Panc1 (cell line): ENCODE measurements around the gene CTDP1. TPM values are rescaled to one million over a fixed set of nuclear protein-coding genes. Genes with fewer than 3 reads are reported as not detected.

Experiments
- ATAC-seq: fragments of 200-7000 bp; cut with Tn5 transposase; 2 replicates; pipeline ENCODE4 v1.9.1; 2020; ENCODE audit warnings: mild to moderate bottlenecking, moderate library complexity
- BruUV-seq: library from RNA; stranded (reverse); fragments of 400-500 nt; replicated peaks from 2 replicates; lab custom pipeline; 2021; lab: Mats Ljungman, UMichigan
- CTCF ChIA-PET: fragments of 300-600 bp; sonication (Branson Sonifier 250); formaldehyde crosslinking; loops from one replicate; lab custom pipeline; 2022; ENCODE audit warnings: antibody characterized with exemption; lab: Charles Lee
- POLR2A ChIA-PET: fragments of 300-600 bp; sonication (Branson Sonifier 250); formaldehyde crosslinking; loops from one replicate; lab custom pipeline; 2022; ENCODE audit warnings: antibody characterized with exemption; lab: Charles Lee
- DNase-seq: peaks from one replicate; pipeline ENCODE4 v3.0.0-alpha.2; 2010; ENCODE audit warnings: low read depth, low spot score
- H3K27ac ChIP-seq: 2 replicates; pipeline ENCODE4 v1.5.1; 2011; ENCODE audit warnings: mild to moderate bottlenecking, low read length, inconsistent platforms
- H3K27me3 ChIP-seq: fragments of 200-500 bp; sonication (Bioruptor generic); 2 replicates; pipeline ENCODE4 v1.6.0; 2014; ENCODE audit warnings: low read length, inconsistent platforms; ENCODE audit not compliant: control insufficient read depth, insufficient read depth
- H3K36me3 ChIP-seq: fragments of 200-500 bp; sonication (Bioruptor generic); 2 replicates; pipeline ENCODE4 v1.5.1; 2014; ENCODE audit warnings: inconsistent platforms, mild to moderate bottlenecking, low read length, moderate library complexity; ENCODE audit not compliant: control insufficient read depth, insufficient read depth
- H3K4me1 ChIP-seq: 2 replicates; pipeline ENCODE4 v1.5.1; 2011; ENCODE audit warnings: inconsistent platforms, mild to moderate bottlenecking, low read length, moderate library complexity; ENCODE audit not compliant: control insufficient read depth, insufficient read depth
- H3K4me3 ChIP-seq, 2 experiments: 2 replicates each; pipeline ENCODE4 v1.5.1; 2011 to 2012; ENCODE audit warnings: low read depth in 2 of 2, low read length in 2 of 2, mild to moderate bottlenecking in 2 of 2, inconsistent platforms in 1 of 2, moderate library complexity in 1 of 2
- H3K9me3 ChIP-seq: fragments of 200-500 bp; sonication (Bioruptor generic); 2 replicates; pipeline ENCODE4 v1.5.1; 2014; ENCODE audit warnings: low read depth, mild to moderate bottlenecking, inconsistent platforms, low read length, moderate library complexity; ENCODE audit not compliant: control insufficient read depth, insufficient read depth
- CTCF ChIP-seq: fragments of 450-650 bp; IDR thresholded peaks from 2 replicates; pipeline ENCODE4 v1.5.1; 2017; ENCODE audit warnings: mild to moderate bottlenecking
- POLR2AphosphoS5 ChIP-seq: IDR thresholded peaks from 2 replicates; pipeline ENCODE4 v1.6.1; 2012; ENCODE audit warnings: mild to moderate bottlenecking, low read depth, low read length, moderate library complexity
- SIN3A ChIP-seq: IDR thresholded peaks from 2 replicates; pipeline ENCODE4 v1.6.1; 2012; ENCODE audit warnings: low read depth, mild to moderate bottlenecking, low read length, moderate library complexity, borderline replicate concordance; ENCODE audit not compliant: insufficient read depth
- TCF7L2 ChIP-seq: IDR thresholded peaks from 2 replicates; pipeline ENCODE4 v1.6.1; 2011; ENCODE audit warnings: mild to moderate bottlenecking, low read depth, low read length, inconsistent platforms
- in situ Hi-C: cut with HindIII; loops from 2 replicates; pipeline ENCODE4 v1.10.0; 2016; ENCODE audit warnings: low sequenced_read_pairs, low pct_unique_long_range_greater_than_20kb
- intact Hi-C: fragments of 100-400 bp; cut with micrococcal nuclease; formaldehyde crosslinking; loops from one replicate; pipeline ENCODE4 v1.10.0; 2022; ENCODE audit not compliant: unreplicated experiment
- total RNA-seq: library from RNA; stranded (reverse); gene quantifications from one replicate; pipeline ENCODE4 v1.2.1, GENCODE V29; 2021; ENCODE audit not compliant: unreplicated experiment
- TF ChIP-seq, protein P1 (sequence below), 2 experiments: IDR thresholded peaks; 2 replicates each; pipeline ENCODE4 v1.6.1; 2011 to 2012; ENCODE audit warnings: low read depth in 2 of 2, control low read depth in 1 of 2, low read length in 1 of 2, mild to moderate bottlenecking in 1 of 2, moderate library complexity in 1 of 2; ENCODE audit not compliant: insufficient read depth in 1 of 2

CTDP1 gene
- total RNA-seq, 1 experiment from 2014 or later = 52.8 TPM

DNA sequence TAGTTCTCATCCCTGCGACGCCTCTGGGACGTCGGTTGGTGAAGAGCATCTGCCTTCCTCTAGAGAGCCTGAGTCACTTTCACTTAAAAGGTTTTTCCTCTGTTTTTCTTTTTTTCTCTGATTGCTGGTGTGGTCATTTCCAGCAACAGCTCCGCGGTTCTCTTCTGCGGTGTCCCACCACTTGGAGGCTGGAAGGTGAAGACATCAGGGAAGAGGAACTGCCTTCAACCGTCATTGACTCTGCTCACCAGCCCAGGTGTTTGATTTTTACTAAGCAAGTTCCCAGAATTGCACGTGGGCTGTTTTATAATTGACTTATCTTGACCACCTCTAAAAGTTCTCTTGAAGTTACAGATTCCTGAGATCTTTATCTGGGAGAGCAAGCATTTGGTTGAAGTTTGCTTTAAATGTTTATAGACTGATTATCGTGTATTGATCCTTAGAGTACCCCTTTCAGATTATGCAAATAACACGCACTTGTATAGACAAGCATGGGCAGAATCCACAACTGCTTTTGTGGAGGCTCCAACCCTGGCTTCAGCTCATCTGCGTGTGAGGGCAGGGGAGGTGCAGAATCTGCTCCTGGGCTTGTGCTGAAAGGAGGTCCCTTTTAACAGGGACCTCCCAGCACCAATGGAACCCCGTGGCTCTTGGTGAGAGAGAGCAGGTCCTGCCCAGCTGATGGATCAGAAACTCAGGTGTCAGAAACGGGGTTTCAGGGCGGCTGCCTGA lies 3.5 kb downstream of the CTDP1 start:
- H3K27ac ChIP-seq = no peak overlapping the region
- no peaks in the 10 kb centered on the region for H3K27me3 ChIP-seq
- no peak for ATAC-seq
- CTCF ChIA-PET = no interaction called here
- POLR2A ChIA-PET = no interaction called here
- in situ Hi-C loops (no loop called here), intact Hi-C loops (no loop called here)
- H3K36me3 ChIP-seq = no peaks in the 10 kb centered on the region; the same call in 1 of the 2 replicates
- H3K9me3 ChIP-seq = no peaks in the 10 kb centered on the region
- BruUV-seq = no TSS peak
- TF ChIP-seq SIN3A (no peak), POLR2AphosphoS5 (no peak), TCF7L2 (no peak), CTCF (no peak)
- TF ChIP-seq, protein P1, sequence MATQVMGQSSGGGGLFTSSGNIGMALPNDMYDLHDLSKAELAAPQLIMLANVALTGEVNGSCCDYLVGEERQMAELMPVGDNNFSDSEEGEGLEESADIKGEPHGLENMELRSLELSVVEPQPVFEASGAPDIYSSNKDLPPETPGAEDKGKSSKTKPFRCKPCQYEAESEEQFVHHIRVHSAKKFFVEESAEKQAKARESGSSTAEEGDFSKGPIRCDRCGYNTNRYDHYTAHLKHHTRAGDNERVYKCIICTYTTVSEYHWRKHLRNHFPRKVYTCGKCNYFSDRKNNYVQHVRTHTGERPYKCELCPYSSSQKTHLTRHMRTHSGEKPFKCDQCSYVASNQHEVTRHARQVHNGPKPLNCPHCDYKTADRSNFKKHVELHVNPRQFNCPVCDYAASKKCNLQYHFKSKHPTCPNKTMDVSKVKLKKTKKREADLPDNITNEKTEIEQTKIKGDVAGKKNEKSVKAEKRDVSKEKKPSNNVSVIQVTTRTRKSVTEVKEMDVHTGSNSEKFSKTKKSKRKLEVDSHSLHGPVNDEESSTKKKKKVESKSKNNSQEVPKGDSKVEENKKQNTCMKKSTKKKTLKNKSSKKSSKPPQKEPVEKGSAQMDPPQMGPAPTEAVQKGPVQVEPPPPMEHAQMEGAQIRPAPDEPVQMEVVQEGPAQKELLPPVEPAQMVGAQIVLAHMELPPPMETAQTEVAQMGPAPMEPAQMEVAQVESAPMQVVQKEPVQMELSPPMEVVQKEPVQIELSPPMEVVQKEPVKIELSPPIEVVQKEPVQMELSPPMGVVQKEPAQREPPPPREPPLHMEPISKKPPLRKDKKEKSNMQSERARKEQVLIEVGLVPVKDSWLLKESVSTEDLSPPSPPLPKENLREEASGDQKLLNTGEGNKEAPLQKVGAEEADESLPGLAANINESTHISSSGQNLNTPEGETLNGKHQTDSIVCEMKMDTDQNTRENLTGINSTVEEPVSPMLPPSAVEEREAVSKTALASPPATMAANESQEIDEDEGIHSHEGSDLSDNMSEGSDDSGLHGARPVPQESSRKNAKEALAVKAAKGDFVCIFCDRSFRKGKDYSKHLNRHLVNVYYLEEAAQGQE (IDR thresholded peaks at IDR 0.05; ENCODE audit: insufficient read depth in 1 of 2, low read depth in 2 of 2, low read length in 1 of 2) = no peak
- H3K4me1 ChIP-seq = peaks cover 15% of the 10 kb centered on the region
- H3K4me3 ChIP-seq = no peak overlapping the region
- no peak for DNase-seq

DNA sequence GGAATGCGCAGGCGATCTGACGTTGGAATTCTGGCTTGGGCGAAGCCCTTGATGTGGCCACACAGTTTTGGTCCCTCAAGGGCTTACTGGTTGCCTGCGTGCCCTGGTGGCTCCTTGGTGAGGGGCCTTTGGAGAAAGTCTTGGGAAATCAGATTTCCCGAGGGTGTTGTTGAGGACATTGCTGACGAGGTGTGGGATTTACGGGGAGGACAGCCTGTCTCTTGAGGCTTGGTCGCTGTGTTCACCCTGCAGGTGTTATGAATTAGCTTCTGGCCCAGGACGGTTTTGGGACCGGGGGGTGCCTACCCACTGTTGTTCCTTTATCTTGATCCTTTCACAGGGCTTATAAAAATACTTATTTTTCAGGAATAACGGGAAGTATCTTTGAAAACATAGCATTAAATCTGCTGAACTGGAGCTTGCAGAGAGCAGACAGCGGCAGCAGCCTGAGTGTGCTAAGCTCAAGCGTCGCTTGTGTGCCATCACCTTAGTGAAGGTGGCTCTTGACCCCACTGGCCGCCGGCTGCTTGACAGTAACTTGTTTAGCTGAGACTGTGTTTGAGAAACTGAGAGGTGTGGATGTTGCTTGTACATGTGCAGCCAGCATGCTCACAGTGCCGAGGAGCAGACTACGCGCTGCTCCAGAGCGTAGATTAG lies 4.2 kb downstream of the CTDP1 start:
- no peaks in the 10 kb centered on the region for H3K27me3 ChIP-seq
- no peak overlapping the region for H3K4me3 ChIP-seq
- ATAC-seq = no peak
- BruUV-seq = no TSS peak
- DNase-seq = no peak
- TF ChIP-seq, protein P1 (IDR thresholded peaks at IDR 0.05; ENCODE audit: insufficient read depth in 1 of 2, low read depth in 2 of 2, low read length in 1 of 2) = no peak
- TF ChIP-seq CTCF = no peak
- TF ChIP-seq SIN3A = no peak
- no peak for TF ChIP-seq POLR2AphosphoS5
- no peak for TF ChIP-seq TCF7L2
- no peak overlapping the region for H3K27ac ChIP-seq
- H3K4me1 ChIP-seq = peaks cover 11% of the 10 kb centered on the region
- intact Hi-C loops (no loop called here), in situ Hi-C loops (no loop called here)
- ChIA-PET CTCF (no interaction called here), POLR2A (no interaction called here)
- H3K9me3 ChIP-seq = no peaks in the 10 kb centered on the region
- H3K36me3 ChIP-seq = no peaks in the 10 kb centered on the region; the same call in 1 of the 2 replicates
